H9 (cell line): ENCODE measurements around the gene ERI3. TPM values are rescaled to one million over a fixed set of nuclear protein-coding genes. Genes with fewer than 3 reads are reported as not detected.

Experiments
- DNase-seq: peaks from one replicate; pipeline ENCODE4 v3.0.0-alpha.2; 2017
- H2AFZ ChIP-seq: one replicate; pipeline ENCODE4 v1.6.1; 2013; ENCODE audit warnings: mild to moderate bottlenecking, low read length, control low read depth, moderate library complexity
- H2AK5ac ChIP-seq: 2 replicates; pipeline ENCODE4 v1.6.1; 2013; ENCODE audit warnings: low read length, control low read depth, mixed read lengths; ENCODE audit not compliant: insufficient read length
- H2BK120ac ChIP-seq: one replicate; pipeline ENCODE4 v1.6.1; 2013; ENCODE audit warnings: low read depth, mild to moderate bottlenecking, low read length, control low read depth, inconsistent platforms; ENCODE audit not compliant: poor library complexity, severe bottlenecking
- H2BK12ac ChIP-seq: 2 replicates; pipeline ENCODE4 v1.6.1; 2013; ENCODE audit warnings: low read length, control low read depth, mixed read lengths, low read depth; ENCODE audit not compliant: insufficient read length
- H2BK15ac ChIP-seq: 2 replicates; pipeline ENCODE4 v1.6.1; 2013; ENCODE audit warnings: low read depth, low read length, control low read depth
- H2BK20ac ChIP-seq: one replicate; pipeline ENCODE4 v1.6.1; 2013; ENCODE audit warnings: low read depth, mild to moderate bottlenecking, low read length, control low read depth, inconsistent platforms; ENCODE audit not compliant: poor library complexity, severe bottlenecking
- H2BK5ac ChIP-seq: 2 replicates; pipeline ENCODE4 v1.6.1; 2013; ENCODE audit warnings: low read length, control low read depth, mixed read lengths; ENCODE audit not compliant: insufficient read length
- H3K14ac ChIP-seq: 2 replicates; pipeline ENCODE4 v1.6.1; 2013; ENCODE audit warnings: low read length, control low read depth; ENCODE audit not compliant: insufficient read depth
- H3K18ac ChIP-seq: 2 replicates; pipeline ENCODE4 v1.6.1; 2013; ENCODE audit warnings: low read depth, mild to moderate bottlenecking, mixed read lengths, low read length, control low read depth; ENCODE audit not compliant: insufficient read length
- H3K23ac ChIP-seq: 2 replicates; pipeline ENCODE4 v1.6.1; 2013; ENCODE audit warnings: low read length, control low read depth, mixed read lengths, low read depth; ENCODE audit not compliant: insufficient read length
- H3K23me2 ChIP-seq: 2 replicates; pipeline ENCODE4 v1.6.1; 2013; ENCODE audit warnings: low read depth, mild to moderate bottlenecking, mixed read lengths, low read length, control low read depth; ENCODE audit not compliant: insufficient read length, poor library complexity, severe bottlenecking
- H3K27ac ChIP-seq: 2 replicates; pipeline ENCODE4 v1.5.1; 2013; ENCODE audit warnings: low read length, control low read depth, mixed read lengths, low read depth; ENCODE audit not compliant: insufficient read length
- H3K27me3 ChIP-seq: 2 replicates; pipeline ENCODE4 v1.6.1; 2013; ENCODE audit warnings: low read length, control low read depth, inconsistent platforms; ENCODE audit not compliant: insufficient read depth
- H3K4ac ChIP-seq: 2 replicates; pipeline ENCODE4 v1.6.1; 2013; ENCODE audit warnings: low read depth, mild to moderate bottlenecking, control low read depth, inconsistent platforms, low read length, moderate library complexity
- H3K4me1 ChIP-seq: 2 replicates; pipeline ENCODE4 v1.6.1; 2013; ENCODE audit warnings: low read length, control low read depth, inconsistent platforms; ENCODE audit not compliant: insufficient read depth
- H3K4me2 ChIP-seq: 2 replicates; pipeline ENCODE4 v1.6.1; 2013; ENCODE audit warnings: low read length, control low read depth, mixed read lengths; ENCODE audit not compliant: insufficient read length, insufficient read depth
- H3K56ac ChIP-seq: 2 replicates; pipeline ENCODE4 v1.6.1; 2013; ENCODE audit warnings: low read depth, mild to moderate bottlenecking, mixed read lengths, low read length, control low read depth; ENCODE audit not compliant: insufficient read length
- H3K79me1 ChIP-seq: 2 replicates; pipeline ENCODE4 v1.6.1; 2013; ENCODE audit warnings: low read depth, mild to moderate bottlenecking, moderate library complexity, low read length, control low read depth, inconsistent platforms; ENCODE audit not compliant: insufficient read depth, poor library complexity, severe bottlenecking
- H3K79me2 ChIP-seq: 2 replicates; pipeline ENCODE4 v1.6.1; 2013; ENCODE audit warnings: low read length, control low read depth, inconsistent platforms; ENCODE audit not compliant: insufficient read depth
- H3K9ac ChIP-seq: 2 replicates; pipeline ENCODE4 v1.6.1; 2013; ENCODE audit warnings: low read length, control low read depth, mixed read lengths; ENCODE audit not compliant: insufficient read length; ENCODE audit errors: extremely low read depth
- H3K9me3 ChIP-seq: one replicate; pipeline ENCODE4 v1.6.1; 2013; ENCODE audit warnings: low read depth, low read length, inconsistent platforms; ENCODE audit not compliant: control insufficient read depth
- H3T11ph ChIP-seq: one replicate; pipeline ENCODE4 v1.6.1; 2013; ENCODE audit warnings: mild to moderate bottlenecking, low read length, control low read depth, inconsistent platforms
- H4K20me1 ChIP-seq: one replicate; pipeline ENCODE4 v1.6.1; 2013; ENCODE audit not compliant: control insufficient read depth, insufficient read length, insufficient read depth
- H4K5ac ChIP-seq: 2 replicates; pipeline ENCODE4 v1.6.1; 2013; ENCODE audit warnings: low read depth, mild to moderate bottlenecking, mixed read lengths, low read length, control low read depth; ENCODE audit not compliant: insufficient read length
- H4K8ac ChIP-seq: replicated peaks from 2 replicates; pipeline ENCODE4 v1.6.1; 2013; ENCODE audit warnings: low read length, control low read depth, mixed read lengths, low read depth; ENCODE audit not compliant: insufficient read length
- H4K91ac ChIP-seq: 2 replicates; pipeline ENCODE4 v1.6.1; 2013; ENCODE audit warnings: low read depth, mild to moderate bottlenecking, moderate library complexity, mixed read lengths, low read length, control low read depth; ENCODE audit not compliant: insufficient read length
- H3K27ac Mint-ChIP-seq, 3 experiments: 2 replicates in 2 of 3; 3 replicates in 1 of 3; pipeline ENCODE4 v1.8.0; 2020 to 2021; ENCODE audit warnings: mixed read lengths in 3 of 3, mild to moderate bottlenecking in 1 of 3, moderate library complexity in 1 of 3
- H3K27me3 Mint-ChIP-seq: 2 replicates; pipeline ENCODE4 v1.8.0; 2021; ENCODE audit warnings: low read depth, mild to moderate bottlenecking, moderate library complexity, mixed read lengths
- H3K36me3 Mint-ChIP-seq, 3 experiments: 2 replicates in 2 of 3; 3 replicates in 1 of 3; pipeline ENCODE4 v1.8.0; 2020 to 2021; ENCODE audit warnings: low read depth in 3 of 3, mixed read lengths in 3 of 3; ENCODE audit not compliant: insufficient read depth in 1 of 3
- H3K4me1 Mint-ChIP-seq, 2 experiments: 2 replicates each; pipeline ENCODE4 v1.8.0; 2020; ENCODE audit warnings: mixed read lengths in 2 of 2
- H3K4me3 Mint-ChIP-seq, 2 experiments: 2 replicates in 1 of 2; 3 replicates in 1 of 2; pipeline ENCODE4 v1.8.0; 2020 to 2021; ENCODE audit warnings: mild to moderate bottlenecking in 2 of 2, mixed read lengths in 2 of 2, moderate library complexity in 1 of 2
- H3K9me3 Mint-ChIP-seq, 2 experiments: 2 replicates in 1 of 2; 3 replicates in 1 of 2; pipeline ENCODE4 v1.8.0; 2020; ENCODE audit warnings: mild to moderate bottlenecking in 2 of 2, mixed read lengths in 2 of 2, moderate library complexity in 1 of 2
- CTCF ChIP-seq: fragments of 200-600 bp; sonication (generic); conservative IDR thresholded peaks from 3 replicates; pipeline ENCODE4 v1.8.0; 2021; ENCODE audit warnings: antibody characterized with exemption, mild to moderate bottlenecking
- whole genome bisulfite sequencing: extraction: QIAGEN DNeasy Blood & Tissue Kit; methylation state at CpG from one replicate; pipeline ENCODE4 v1.1.7; 2013; ENCODE audit warnings: missing lambda C conversion rate, low lambda C conversion rate, mixed read lengths; ENCODE audit not compliant: insufficient read length; ENCODE audit errors: extremely low coverage; 5-methylcytosine and 5-hydroxymethylcytosine counted together
- total RNA-seq: library from RNA; stranded (reverse); gene quantifications from 2 replicates; pipeline ENCODE4 v1.2.1, GENCODE V29; 2021

Gene ERI3
- total RNA-seq, 1 experiment from 2014 or later, result 61.6 TPM

DNA sequence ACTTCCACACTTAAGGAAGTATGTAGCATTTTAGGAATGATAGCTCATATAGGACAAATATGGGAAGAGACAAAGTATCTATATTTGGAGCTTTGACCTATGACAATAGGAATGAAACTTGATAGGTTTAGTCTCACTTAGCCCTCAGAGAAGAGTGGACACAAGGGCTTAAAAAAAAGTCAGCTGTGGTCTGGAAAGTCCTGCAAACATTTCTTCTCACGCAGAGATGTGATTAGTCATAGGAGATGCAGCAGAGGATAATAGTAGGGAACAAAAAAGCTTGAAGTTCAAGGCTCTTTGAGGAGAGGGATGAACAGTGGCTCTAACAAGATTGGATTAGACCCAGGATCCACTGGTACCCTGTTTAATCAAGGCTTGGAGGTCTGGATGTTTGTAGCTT, 35.2 kb upstream of the ERI3 start:
- H2BK120ac ChIP-seq, result no peak overlapping the region
- H2BK5ac ChIP-seq, result no peak overlapping the region
- no peak overlapping the region for H3K27ac ChIP-seq
- TF ChIP-seq CTCF, result no peak
- no peak overlapping the region for H3K56ac ChIP-seq
- H3K9me3 Mint-ChIP-seq, result no peaks in the 10 kb centered on the region
- H3K4ac ChIP-seq, result no peak overlapping the region
- H3T11ph ChIP-seq, result no peak overlapping the region
- H2BK15ac ChIP-seq, result no peak overlapping the region
- H3K4me2 ChIP-seq, result no peak overlapping the region
- peaks cover 5% of the 10 kb centered on the region in 2 experiments for H3K4me1 Mint-ChIP-seq
- no peak overlapping the region for H2AK5ac ChIP-seq
- H2BK20ac ChIP-seq, result no peak overlapping the region
- H3K36me3 Mint-ChIP-seq, result no peaks in the 10 kb centered on the region
- no peak overlapping the region for H2BK12ac ChIP-seq
- H2AFZ ChIP-seq, result no peak overlapping the region
- H3K27ac Mint-ChIP-seq, result no peak overlapping the region
- no peaks in the 10 kb centered on the region for H3K23me2 ChIP-seq
- no peak overlapping the region for H4K5ac ChIP-seq
- H3K27me3 Mint-ChIP-seq, result peaks cover 14% of the 10 kb centered on the region
- no peak overlapping the region for H3K9ac ChIP-seq
- no peaks in the 10 kb centered on the region for H3K79me2 ChIP-seq
- no peak overlapping the region for H3K4me3 Mint-ChIP-seq
- DNase-seq, result no peak
- no peaks in the 10 kb centered on the region for H3K4me1 ChIP-seq
- no peak overlapping the region for H4K91ac ChIP-seq
- H3K79me1 ChIP-seq, result no peaks in the 10 kb centered on the region
- no peaks in the 10 kb centered on the region; the same call in 1 of the 2 replicates for H3K27me3 ChIP-seq
- H4K8ac ChIP-seq, result no peak overlapping the region
- no peaks in the 10 kb centered on the region for H4K20me1 ChIP-seq
- no peaks in the 10 kb centered on the region for H3K9me3 ChIP-seq
- no CpG with 5 or more reads among the region's 1 CpG for WGBS
- no peak overlapping the region for H3K18ac ChIP-seq
- no peak overlapping the region for H3K23ac ChIP-seq
- no peak overlapping the region for H3K14ac ChIP-seq
